A172 (cell line): ENCODE results near the gene TNFSF4. TPM values are rescaled to one million over a fixed set of nuclear protein-coding genes. Genes with fewer than 3 reads are reported as not detected.
A peak's percentile ranks its signal among the peaks of the same experiment; 100 is the strongest.
"Not testable (repeated sequence)": the region's sequence is repeated elsewhere in the genome, so short reads cannot be mapped to it uniquely, and the experiment has no call there.

Experiments used
- DNase-seq: peaks from one replicate; pipeline ENCODE4 v3.0.0-alpha.2; 2015; ENCODE audit warnings: low spot score
- total RNA-seq: library from RNA; depleted of rRNA; stranded (reverse); fragments of >200 nt; shearing (Covaris generic); gene quantifications from 2 replicates; pipeline ENCODE4 v1.2.3, GENCODE V29; 2014; rRNA removed

TNFSF4 gene
- total RNA-seq, 1 experiment from 2014 or later: 63.8 TPM

GRCh38 chr1:173164178-173164577, 43.0 kb downstream of the TNFSF4 start:
- DNase-seq: no peak

GRCh38 chr1:173163222-173163621, 43.9 kb downstream of the TNFSF4 start:
- DNase-seq: no peak

- DNase-seq: no peak
Observed at GRCh38 chr1:173162601-173163000, 44.5 kb downstream of the TNFSF4 start.

GRCh38 chr1:173161510-173162221, 45.5 kb downstream of the TNFSF4 start:
- DNase-seq: peak; percentile 75

- DNase-seq: not testable (repeated sequence)
Observed at GRCh38 chr1:173153964-173154363, 53.2 kb downstream of the TNFSF4 start.

GRCh38 chr1:173153503-173153902, 53.6 kb downstream of the TNFSF4 start:
- no peak for DNase-seq

GRCh38 chr1:173152598-173152997, 54.5 kb downstream of the TNFSF4 start:
- no peak for DNase-seq

GRCh38 chr1:173150795-173151194, 56.3 kb downstream of the TNFSF4 start:
- no peak for DNase-seq

GRCh38 chr1:173149887-173150286, 57.2 kb downstream of the TNFSF4 start:
- DNase-seq: peak; percentile 35

GRCh38 chr1:173148971-173149370, 58.2 kb downstream of the TNFSF4 start:
- DNase-seq: no peak

- no peak for DNase-seq
Observed at GRCh38 chr1:173148545-173148944, 58.6 kb downstream of the TNFSF4 start.

- DNase-seq: no peak
Observed at GRCh38 chr1:173140733-173141132, 66.4 kb downstream of the TNFSF4 start.

- no peak for DNase-seq
Observed at GRCh38 chr1:173139706-173140105, 67.4 kb downstream of the TNFSF4 start.

GRCh38 chr1:173137107-173137706, 69.9 kb downstream of the TNFSF4 start:
- peak; percentile 27 for DNase-seq

GRCh38 chr1:173134800-173135199, 72.3 kb downstream of the TNFSF4 start:
- no peak for DNase-seq

- DNase-seq: no peak
Observed at GRCh38 chr1:173134029-173134428, 73.1 kb downstream of the TNFSF4 start.

Other genes with a start within 250 kb of the TNFSF4 start
- gene TNFSF18, start 156.4 kb downstream of the TNFSF4 start, total RNA-seq: 0.12 and 0.24 TPM in 2 replicates